Lower lobe of right lung (tissue), 2 donors: ENCODE results near the gene PSMB5. TPM values are rescaled to one million over a fixed set of nuclear protein-coding genes. Genes with fewer than 3 reads are reported as not detected.

Source experiments
- ATAC-seq, 2 donors: fragments of 200-7000 bp; cut with Tn5 transposase; one replicate each; pipeline ENCODE4 v1.9.1; 2020 to 2022; ENCODE audit warnings: mild to moderate bottlenecking in 2 of 2, moderate library complexity in 2 of 2
- DNase-seq: peaks from one replicate; pipeline ENCODE4 v3.0.0-alpha.2; 2020
- H3K27ac ChIP-seq: fragments of 200-600 bp; one replicate; pipeline ENCODE4 v1.8.0; 2022
- H3K27me3 ChIP-seq: fragments of 200-600 bp; one replicate; pipeline ENCODE4 v1.8.0; 2022; ENCODE audit warnings: low read depth
- H3K36me3 ChIP-seq: fragments of 200-600 bp; one replicate; pipeline ENCODE4 v1.8.0; 2022; ENCODE audit warnings: mild to moderate bottlenecking
- H3K4me1 ChIP-seq: fragments of 200-600 bp; one replicate; pipeline ENCODE4 v1.8.0; 2022
- H3K4me3 ChIP-seq: fragments of 200-600 bp; one replicate; pipeline ENCODE4 v1.8.0; 2022; ENCODE audit warnings: mild to moderate bottlenecking
- H3K9me3 ChIP-seq: fragments of 200-600 bp; one replicate; pipeline ENCODE4 v1.8.0; 2022
- CTCF ChIP-seq: fragments of 200-600 bp; IDR thresholded peaks from one replicate; pipeline ENCODE4 v1.8.0; 2022; ENCODE audit warnings: antibody characterized with exemption, mild to moderate bottlenecking
- intact Hi-C: fragments of 100-400 bp; cut with DNase I; formaldehyde crosslinking; loops from one replicate; pipeline ENCODE4 v1.11.0; 2022
- total RNA-seq: library from RNA; stranded (reverse); fragmentation: NEBNext Ultra II Directional; extraction: Animal tissue kit (Norgen Biotek cat#: 25700); gene quantifications from one replicate; pipeline ENCODE4 v1.2.1, GENCODE V29; 2021
- donor health status: DM: no; HTN: yes; CAD: no; lungs with severe emphysema.

PSMB5 gene
- total RNA-seq, 1 donor from 2014 or later = 71.5 TPM

- ATAC-seq = peak; percentile 73 to 75
- peak; percentile 82 for DNase-seq
- H3K27ac ChIP-seq = peak overlapping the region; percentile 72
Observed at GRCh38 chr14:22977684-22978486, 56.8 kb downstream of the PSMB5 start.

GRCh38 chr14:22977434-22977683 lies 57.3 kb downstream of the PSMB5 start:
- no peak for TF ChIP-seq CTCF

More at GRCh38 chr14:22977684-22978486, 56.8 kb downstream of the PSMB5 start:
- no peak for TF ChIP-seq CTCF
- Histone ChIP-seq H3K27me3 (peaks cover 18% of the 10 kb centered on the region), H3K9me3 (no peaks in the 10 kb centered on the region), H3K36me3 (peaks cover 18% of the 10 kb centered on the region), H3K4me3 (peak overlapping the region; percentile 3), H3K4me1 (peaks cover 53% of the 10 kb centered on the region)
- intact Hi-C loops = no loop called here

GRCh38 chr14:22976620-22977433 lies 57.9 kb downstream of the PSMB5 start:
- Histone ChIP-seq H3K27ac (peak overlapping the region; percentile 72), H3K4me3 (no peak overlapping the region), H3K27me3 (peaks cover 14% of the 10 kb centered on the region), H3K4me1 (peaks cover 47% of the 10 kb centered on the region), H3K9me3 (no peaks in the 10 kb centered on the region), H3K36me3 (peaks cover 29% of the 10 kb centered on the region)
- ATAC-seq (peak in 1 of 2 donors; percentile 6), DNase-seq (no peak)
- intact Hi-C loops = no loop called here
- TF ChIP-seq CTCF = no peak

More at GRCh38 chr14:22977434-22977683, 57.3 kb downstream of the PSMB5 start:
- no peak overlapping the region for H3K4me3 ChIP-seq
- peak overlapping the region; percentile 72 for H3K27ac ChIP-seq
- ATAC-seq (no peak), DNase-seq (no peak)
- peaks cover 18% of the 10 kb centered on the region for H3K27me3 ChIP-seq
- H3K9me3 ChIP-seq = no peaks in the 10 kb centered on the region
- peaks cover 24% of the 10 kb centered on the region for H3K36me3 ChIP-seq
- peaks cover 51% of the 10 kb centered on the region for H3K4me1 ChIP-seq
- intact Hi-C loops = no loop called here

Other genes starting within 250 kb of the PSMB5 start
- 157 TPM for gene SLC7A7, start 219.5 kb downstream of the PSMB5 start, total RNA-seq
- gene MRPL52, start 205.0 kb downstream of the PSMB5 start, total RNA-seq = 65.2 TPM
- 124 TPM for gene MMP14, start 198.3 kb downstream of the PSMB5 start, total RNA-seq
- 134 TPM for gene LRP10, start 163.2 kb downstream of the PSMB5 start, total RNA-seq
- gene REM2, start 151.7 kb downstream of the PSMB5 start, total RNA-seq = 0.83 TPM
- gene RBM23, start 115.8 kb downstream of the PSMB5 start, total RNA-seq = 91.4 TPM
- 37.3 TPM for gene PRMT5, start 105.5 kb downstream of the PSMB5 start, total RNA-seq
- gene HAUS4, start 77.8 kb downstream of the PSMB5 start, total RNA-seq = 54.5 TPM
- 28.7 TPM for gene AJUBA, start 52.3 kb downstream of the PSMB5 start, total RNA-seq
- gene C14orf93, start 24.8 kb downstream of the PSMB5 start, total RNA-seq = 9.8 TPM
- not detected for gene PSMB11, start 7.3 kb upstream of the PSMB5 start, total RNA-seq
- 5.6 TPM for gene CDH24, start 22.6 kb upstream of the PSMB5 start, total RNA-seq
- gene ACIN1, start 60.2 kb upstream of the PSMB5 start, total RNA-seq = 163 TPM
- gene C14orf119, start 60.6 kb upstream of the PSMB5 start, total RNA-seq = 53.3 TPM
- gene CIROP, start 70.1 kb upstream of the PSMB5 start, total RNA-seq = not detected
- gene CEBPE, start 84.4 kb upstream of the PSMB5 start, total RNA-seq = 0.32 TPM
- 36.8 TPM for gene SLC7A8, start 148.8 kb upstream of the PSMB5 start, total RNA-seq
- not detected for gene RNF212B, start 203.0 kb upstream of the PSMB5 start, total RNA-seq